K562 (cell line): ENCODE data around the gene RFX3. TPM values are rescaled to one million over a fixed set of nuclear protein-coding genes. Genes with fewer than 3 reads are reported as not detected.

Experiments used
- ATAC-seq: fragments of 200-7000 bp; cut with Tn5 transposase; 3 replicates; pipeline ENCODE4 v1.9.1; 2020; ENCODE audit warnings: moderate library complexity
- BruUV-seq: library from RNA; stranded (reverse); fragments of 400-500 nt; replicated peaks from 2 replicates; lab custom pipeline; 2021; lab: Mats Ljungman, UMichigan
- CTCF ChIA-PET: fragments of 300-600 bp; formaldehyde crosslinking; extraction: SDS; loops from one replicate; lab custom pipeline; 2021; ENCODE audit warnings: low intra/inter-chr PET ratio; lab: Yijun Ruan, JAX
- POLR2A ChIA-PET: fragments of 300-600, 350-650 bp; sonication (Branson Sonifier 250); formaldehyde crosslinking; extraction: SDS; loops from one replicate; lab custom pipeline; 2021; ENCODE audit warnings: antibody characterized with exemption, inconsistent platforms; lab: Yijun Ruan, JAX
- DNase-seq, 4 experiments: peaks; one replicate each; pipeline versions ENCODE4 v3.0.0 to v3.0.0-alpha.2; 2011 to 2018; ENCODE audit warnings: low spot score in 3 of 4, mixed read lengths in 3 of 4; ENCODE audit errors: extremely low read depth in 1 of 4
- FAIRE-seq: peaks from 2 replicates; lab custom pipeline; 2011; peaks lifted over from hg19 to GRCh38; lab: Jason Lieb, UNC
- H2AFZ ChIP-seq: 2 replicates; pipeline ENCODE4 v1.6.0; 2011; ENCODE audit warnings: low read depth, low read length, control low read depth, inconsistent platforms
- H3K27ac ChIP-seq: fragments of 200-600 bp; 3 replicates; pipeline ENCODE4 v1.8.0; 2011; ENCODE audit warnings: low read depth, mild to moderate bottlenecking, control low read depth, inconsistent platforms, low read length, moderate library complexity, mixed read lengths; ENCODE audit errors: extremely low read depth
- H3K27me3 ChIP-seq, 2 experiments: fragments of 300-600 bp in 1 of 2; 2 replicates in 1 of 2; 3 replicates in 1 of 2; pipeline versions ENCODE4 v1.6.0 to v1.8.0; 2011; ENCODE audit warnings: inconsistent platforms in 2 of 2, low read length in 2 of 2, mild to moderate bottlenecking in 1 of 2, mixed read lengths in 1 of 2, moderate library complexity in 1 of 2; ENCODE audit not compliant: control insufficient read depth in 2 of 2, insufficient read depth in 2 of 2
- H3K36me3 ChIP-seq: fragments of 300-600 bp; 3 replicates; pipeline ENCODE4 v1.8.0; 2011; ENCODE audit warnings: mild to moderate bottlenecking, low read length, inconsistent platforms; ENCODE audit not compliant: control insufficient read depth, insufficient read depth
- H3K4me1 ChIP-seq, 2 experiments: fragments of 200-600 bp in 1 of 2; replicated peaks in 1 of 2; 2 replicates in 1 of 2; 3 replicates in 1 of 2; pipeline versions ENCODE4 v1.5.1 to v1.8.0; 2011; ENCODE audit warnings: inconsistent platforms in 2 of 2, low read length in 2 of 2, mild to moderate bottlenecking in 1 of 2, mixed read lengths in 1 of 2, moderate library complexity in 1 of 2; ENCODE audit not compliant: control insufficient read depth in 2 of 2, insufficient read depth in 2 of 2
- H3K4me2 ChIP-seq: 2 replicates; pipeline ENCODE4 v1.6.1; 2011; ENCODE audit warnings: low read length, control low read depth, inconsistent platforms, mixed read lengths; ENCODE audit not compliant: insufficient read depth
- H3K4me3 ChIP-seq: fragments of 200-600 bp; sonication (generic), shearing (Covaris generic); 2 replicates; pipeline ENCODE4 v1.5.1; 2016; ENCODE audit warnings: control low read depth, inconsistent platforms
- H3K79me2 ChIP-seq: fragments of 200-600 bp; 3 replicates; pipeline ENCODE4 v1.8.0; 2011; ENCODE audit warnings: low read length, inconsistent platforms; ENCODE audit not compliant: control insufficient read depth, insufficient read depth
- H3K9ac ChIP-seq, 2 experiments: 2 replicates each; pipeline versions ENCODE4 v1.6.0 to v1.6.1; 2011; ENCODE audit warnings: low read depth in 2 of 2, low read length in 2 of 2, control low read depth in 1 of 2, inconsistent platforms in 1 of 2, mild to moderate bottlenecking in 1 of 2, mixed read lengths in 1 of 2; ENCODE audit not compliant: insufficient read depth in 1 of 2
- H3K9me1 ChIP-seq: one replicate; pipeline ENCODE4 v1.6.0; 2011; ENCODE audit warnings: inconsistent platforms, mild to moderate bottlenecking, low read length, moderate library complexity; ENCODE audit not compliant: control insufficient read depth, insufficient read depth
- H3K9me3 ChIP-seq: replicated peaks from 2 replicates; pipeline ENCODE4 v1.5.1; 2011; ENCODE audit warnings: low read depth, low read length, inconsistent platforms; ENCODE audit not compliant: control insufficient read depth, insufficient read depth
- H4K20me1 ChIP-seq: replicated peaks from 2 replicates; pipeline ENCODE4 v1.6.1; 2011; ENCODE audit warnings: low read length, inconsistent platforms, mixed read lengths; ENCODE audit not compliant: control insufficient read depth, insufficient read depth
- TEAD2 ChIP-seq: fragments of 450-650 bp; IDR thresholded peaks from 2 replicates; pipeline ENCODE4 v1.6.1; 2016; ENCODE audit warnings: missing genetic modification characterization, control low read depth, missing compliant biosample characterization
- TGIF2 ChIP-seq: sonication (generic); formaldehyde crosslinking; IDR thresholded peaks from 2 replicates; pipeline ENCODE4 v1.8.1; 2022; ENCODE audit warnings: mild to moderate bottlenecking, missing genetic modification reagents, moderate library complexity
- ZHX1 ChIP-seq: fragments of 150-350 bp; conservative IDR thresholded peaks from 2 replicates; pipeline ENCODE4 v1.6.1; 2014; ENCODE audit warnings: low read length
- WGBS: fragments of 100-300 bp; shearing (Covaris generic); methylation state at CpG from one replicate; pipeline ENCODE4 v1.1.6; 2016; ENCODE audit warnings: low coverage, mixed read lengths; ENCODE audit not compliant: insufficient coverage; ENCODE audit errors: missing lambda C conversion rate; 5-methylcytosine and 5-hydroxymethylcytosine counted together
- in situ Hi-C: fragments of 300-500 bp; cut with MboI; formaldehyde crosslinking; loops from 4 replicates; pipeline ENCODE4 v1.15.0; 2018; ENCODE audit warnings: inconsistent platforms, mixed read lengths
- intact Hi-C: fragments of 100-400 bp; cut with micrococcal nuclease; formaldehyde crosslinking; loops from 2 replicates; pipeline ENCODE4 v1.14.2; 2022
- polyA plus RNA-seq, 8 experiments: library from polyadenylated mRNA; depleted of rRNA in 4 of 8; stranded (reverse) in 5 of 8; unstranded in 3 of 8; fragments of >200 nt; fragmentation: Nextera tagmentation in 2 of 8; fragmentation: Illumina TruSeq in 1 of 8; extraction: Ambion mirVana in 2 of 8; extraction: Trizol in 1 of 8; gene quantifications; 2 replicates each; pipeline versions ENCODE4 v1.2.1 to v1.2.3, GENCODE V29; 2011 to 2014; ENCODE audit warnings: inconsistent platforms in 1 of 8, missing spikeins in 1 of 8
- total RNA-seq, 7 experiments: library from RNA; depleted of rRNA in 6 of 7; stranded (reverse); fragments of >200 nt in 6 of 7; fragmentation: Illumina TruSeq in 2 of 7; extraction: Trizol in 2 of 7; gene quantifications; 2 replicates each; pipeline versions ENCODE4 v1.2.1 to v1.2.3, GENCODE V29; 2011 to 2021; ENCODE audit warnings: low replicate concordance in 1 of 7

Gene RFX3
- total and polyA plus RNA-seq, 9 of the 15 experiments (the other 6 are each of a cell fraction or from before 2014, with no cell fraction given): 0.86 to 4.9 (median 2.0) TPM

DNA sequence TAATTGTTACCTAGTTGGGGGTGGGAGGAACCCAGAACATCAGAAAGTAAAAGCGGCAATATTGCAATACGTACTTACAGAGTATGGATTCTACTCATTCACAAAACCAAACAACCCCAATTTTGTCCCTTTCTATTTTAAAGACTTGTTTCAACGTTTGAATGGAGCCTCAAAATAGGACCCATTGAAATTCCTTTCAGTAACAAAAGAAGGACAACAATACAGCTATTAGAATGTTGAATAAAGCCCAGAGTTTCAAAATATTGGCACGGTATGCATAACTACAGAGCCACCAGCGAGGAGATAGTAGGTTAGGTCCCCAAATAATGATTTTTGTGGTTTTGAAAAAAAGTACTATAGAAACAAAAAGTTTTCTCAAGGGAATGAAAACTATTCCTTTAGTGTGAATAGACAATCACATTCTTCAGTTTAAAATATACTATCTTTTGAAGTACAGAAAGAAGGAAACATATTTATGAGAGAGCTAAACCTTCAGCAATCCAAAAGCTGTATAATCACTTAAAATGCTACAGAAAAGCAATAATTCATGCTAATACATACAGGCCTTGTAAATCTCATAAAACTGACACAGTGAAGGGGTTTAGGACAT is 235.5 kb downstream of the RFX3 start:
- FAIRE-seq: no peak
- POLR2A ChIA-PET: no interaction called here
- no peak overlapping the region for H3K9ac ChIP-seq
- no peaks in the 10 kb centered on the region for H3K9me3 ChIP-seq
- intact Hi-C loops: no loop called here
- H3K9me1 ChIP-seq: no peaks in the 10 kb centered on the region
- H3K4me2 ChIP-seq: no peak overlapping the region
- H3K36me3 ChIP-seq: no peaks in the 10 kb centered on the region
- no peaks in the 10 kb centered on the region for H3K27me3 ChIP-seq
- H3K4me3 ChIP-seq: no peak overlapping the region
- in situ Hi-C loops: no loop called here
- no peak for TF ChIP-seq TEAD2 (tag)
- no peak for TF ChIP-seq ZHX1
- no peaks in the 10 kb centered on the region for H3K79me2 ChIP-seq
- no peaks in the 10 kb centered on the region for H3K4me1 ChIP-seq
- H2AFZ ChIP-seq: no peak overlapping the region
- BruUV-seq: no TSS peak
- 54% methylated on average over 5 of the region's 5 CpGs for WGBS
- no peak for DNase-seq
- H3K27ac ChIP-seq: no peak overlapping the region
- CTCF ChIA-PET: no interaction called here
- no peaks in the 10 kb centered on the region for H4K20me1 ChIP-seq
- no peak for ATAC-seq

GRCh38 chr9:3288686-3289085 is 237.1 kb downstream of the RFX3 start:
- ChIA-PET POLR2A (no interaction called here), CTCF (no interaction called here)
- Histone ChIP-seq H3K36me3 (no peaks in the 10 kb centered on the region), H3K4me1 (no peaks in the 10 kb centered on the region), H3K9me1 (no peaks in the 10 kb centered on the region), H2AFZ (no peak overlapping the region), H3K27ac (no peak overlapping the region), H3K4me2 (no peak overlapping the region), H3K9ac (no peak overlapping the region), H3K9me3 (no peaks in the 10 kb centered on the region), H3K79me2 (no peaks in the 10 kb centered on the region), H3K4me3 (no peak overlapping the region), H3K27me3 (no peaks in the 10 kb centered on the region), H4K20me1 (no peaks in the 10 kb centered on the region)
- ATAC-seq (no peak), FAIRE-seq (no peak), DNase-seq (no peak)
- no peak for TF ChIP-seq TGIF2 (CRISPR knock-in tag)
- intact Hi-C loops (no loop called here), in situ Hi-C loops (no loop called here)
- BruUV-seq: no TSS peak
